HCT116 (cell line): Measurements from ENCODE around the gene ZNF280C. TPM values are rescaled to one million over a fixed set of nuclear protein-coding genes. Genes with fewer than 3 reads are reported as not detected.

ENCODE experiments used
- ATAC-seq: fragments of 200-7000 bp; cut with Tn5 transposase; 2 replicates; pipeline ENCODE4 v1.9.1; 2020; ENCODE audit warnings: mild to moderate bottlenecking, moderate library complexity
- BruUV-seq: library from RNA; stranded (reverse); fragments of 400-500 nt; replicated peaks from 2 replicates; lab custom pipeline; 2021; lab: Mats Ljungman, UMichigan
- CTCF ChIA-PET: fragments of 300-600 bp; sonication (Branson Sonifier 250); formaldehyde crosslinking; loops from one replicate; lab custom pipeline; 2021; ENCODE audit warnings: antibody characterized with exemption; lab: Charles Lee
- POLR2A ChIA-PET: fragments of 300-600, 350-600 bp; sonication (Branson Sonifier 250); formaldehyde crosslinking; loops from one replicate; lab custom pipeline; 2021; ENCODE audit warnings: antibody characterized with exemption; lab: Charles Lee
- RAD21 ChIA-PET, 2 experiments: fragments of 300-600 bp; sonication (Branson Sonifier 250); formaldehyde crosslinking; loops; one replicate each; lab custom pipeline; 2023; ENCODE audit warnings: low total read pairs in 2 of 2; ENCODE audit not compliant: uncharacterized antibody in 2 of 2, unreplicated experiment in 2 of 2, low non-redundant PET in 1 of 2; lab: Charles Lee
- DNase-seq: peaks from one replicate; pipeline ENCODE4 v3.0.0-alpha.2; 2010; ENCODE audit warnings: low read depth, low spot score
- H2AFZ ChIP-seq: fragments of 200-600 bp; shearing (Covaris generic), sonication (generic); 2 replicates; pipeline ENCODE4 v1.6.1; 2017; ENCODE audit warnings: low read depth, mixed run types, mixed read lengths, antibody characterized with exemption, low read length; ENCODE audit not compliant: poor library complexity, severe bottlenecking
- H3K27ac ChIP-seq: 2 replicates; pipeline ENCODE4 v1.5.1; 2012; ENCODE audit warnings: low read depth, low read length
- H3K27me3 ChIP-seq: fragments of 200-600 bp; sonication (generic); 2 replicates; pipeline ENCODE4 v1.6.1; 2016; ENCODE audit warnings: mixed run types, low read length, mixed read lengths; ENCODE audit not compliant: insufficient read depth
- H3K36me3 ChIP-seq, 2 experiments: fragments of 200-500 bp in 1 of 2; fragments of 200-600 bp in 1 of 2; sonication (Bioruptor generic) in 1 of 2; sonication (generic) in 1 of 2; 2 replicates each; pipeline versions ENCODE4 v1.5.1 to v1.6.1; 2014 to 2016; ENCODE audit warnings: low read length in 2 of 2, inconsistent platforms in 1 of 2, mixed read lengths in 1 of 2, mixed run types in 1 of 2; ENCODE audit not compliant: insufficient read depth in 2 of 2, control insufficient read depth in 1 of 2
- H3K4me1 ChIP-seq, 2 experiments: fragments of 200-600 bp in 1 of 2; sonication (generic) in 1 of 2; 2 replicates each; pipeline versions ENCODE4 v1.5.1 to v1.6.1; 2012 to 2017; ENCODE audit warnings: low read length in 2 of 2, inconsistent platforms in 1 of 2, mild to moderate bottlenecking in 1 of 2, mixed read lengths in 1 of 2, mixed run types in 1 of 2, moderate library complexity in 1 of 2; ENCODE audit not compliant: insufficient read depth in 2 of 2, control insufficient read depth in 1 of 2
- H3K4me2 ChIP-seq: fragments of 200-600 bp; sonication (generic); 2 replicates; pipeline ENCODE4 v1.6.1; 2017; ENCODE audit warnings: mixed run types, low read length, mixed read lengths
- H3K4me3 ChIP-seq, 2 experiments: fragments of 200-600 bp in 1 of 2; sonication (generic) in 1 of 2; replicated peaks in 1 of 2; 2 replicates each; pipeline ENCODE4 v1.5.1; 2011 to 2016; ENCODE audit warnings: low read length in 2 of 2, control low read depth in 1 of 2, low read depth in 1 of 2, mild to moderate bottlenecking in 1 of 2, mixed read lengths in 1 of 2, mixed run types in 1 of 2
- H3K79me2 ChIP-seq: fragments of 200-600 bp; sonication (generic); 2 replicates; pipeline ENCODE4 v1.6.1; 2017; ENCODE audit warnings: mild to moderate bottlenecking, mixed run types, low read length, moderate library complexity, mixed read lengths; ENCODE audit not compliant: insufficient read depth
- H3K9ac ChIP-seq: fragments of 200-600 bp; sonication (generic); 2 replicates; pipeline ENCODE4 v1.6.1; 2016; ENCODE audit warnings: low read length, mixed read lengths
- H3K9me2 ChIP-seq: fragments of 200-600 bp; sonication (generic), shearing (Covaris generic); 2 replicates; pipeline ENCODE4 v1.6.1; 2017; ENCODE audit warnings: mixed run types, mild to moderate bottlenecking, moderate library complexity; ENCODE audit not compliant: insufficient read depth
- H3K9me3 ChIP-seq, 2 experiments: fragments of 200-500 bp in 1 of 2; fragments of 200-600 bp in 1 of 2; sonication (Bioruptor generic) in 1 of 2; sonication (generic) in 1 of 2; 2 replicates each; pipeline ENCODE4 v1.6.1; 2014 to 2017; ENCODE audit warnings: low read length in 2 of 2, mixed read lengths in 2 of 2, inconsistent platforms in 1 of 2, low read depth in 1 of 2, mild to moderate bottlenecking in 1 of 2, mixed run types in 1 of 2, moderate library complexity in 1 of 2; ENCODE audit not compliant: control insufficient read depth in 1 of 2, insufficient read depth in 1 of 2
- H4K20me1 ChIP-seq: fragments of 200-600 bp; sonication (generic), shearing (Covaris generic); 2 replicates; pipeline ENCODE4 v1.6.1; 2017; ENCODE audit warnings: mixed run types, mild to moderate bottlenecking, moderate library complexity; ENCODE audit not compliant: insufficient read depth
- CEBPB ChIP-seq: IDR thresholded peaks from 2 replicates; pipeline ENCODE4 v1.6.1; 2012; ENCODE audit warnings: low read depth
- EGR1 ChIP-seq: IDR thresholded peaks from 2 replicates; pipeline ENCODE4 v1.6.1; 2012; ENCODE audit warnings: low read depth
- ELF1 ChIP-seq: IDR thresholded peaks from 2 replicates; pipeline ENCODE4 v1.6.1; 2012; ENCODE audit warnings: low read depth, borderline replicate concordance
- FOSL1 ChIP-seq: IDR thresholded peaks from 2 replicates; pipeline ENCODE4 v1.6.1; 2012; ENCODE audit warnings: low read depth
- POLR2A ChIP-seq: IDR thresholded peaks from 2 replicates; pipeline ENCODE4 v1.7.0; 2011; ENCODE audit warnings: borderline replicate concordance; ENCODE audit not compliant: insufficient read depth, insufficient read length; ENCODE audit errors: extremely low read depth
- RAD21 ChIP-seq: IDR thresholded peaks from 2 replicates; pipeline ENCODE4 v1.6.1; 2012; ENCODE audit warnings: low read depth, mild to moderate bottlenecking
- SIN3A ChIP-seq: IDR thresholded peaks from 2 replicates; pipeline ENCODE4 v1.6.1; 2012; ENCODE audit warnings: low read depth
- SP1 ChIP-seq: IDR thresholded peaks from 2 replicates; pipeline ENCODE4 v1.6.1; 2012; ENCODE audit warnings: low read depth
- SRF ChIP-seq: IDR thresholded peaks from 2 replicates; pipeline ENCODE4 v1.6.1; 2012; ENCODE audit warnings: low read depth
- TCF7L2 ChIP-seq: IDR thresholded peaks from 2 replicates; pipeline ENCODE4 v1.7.0; 2011; ENCODE audit warnings: borderline replicate concordance, inconsistent platforms; ENCODE audit not compliant: insufficient read depth, insufficient read length; ENCODE audit errors: extremely low read depth
- intact Hi-C: fragments of 100-400 bp; cut with micrococcal nuclease; formaldehyde crosslinking; loops from 2 replicates; pipeline ENCODE4 v1.10.0; 2022
- total RNA-seq: library from RNA; stranded (reverse); gene quantifications from one replicate; pipeline ENCODE4 v1.2.1, GENCODE V29; 2021; ENCODE audit not compliant: unreplicated experiment
- TF ChIP-seq, protein P1 (sequence below): IDR thresholded peaks from 2 replicates; pipeline ENCODE4 v1.6.1; 2012
- TF ChIP-seq, protein P2 (sequence below), 3 experiments: fragments of 200-600 bp in 1 of 3; sonication (generic) in 1 of 3; IDR thresholded peaks in 2 of 3; conservative IDR thresholded peaks in 1 of 3; 2 replicates each; pipeline ENCODE4 v1.5.1; 2012 to 2017; ENCODE audit warnings: low read depth in 2 of 3, low read length in 2 of 3, antibody characterized with exemption in 1 of 3, borderline replicate concordance in 1 of 3, control low read depth in 1 of 3, mild to moderate bottlenecking in 1 of 3, mixed read lengths in 1 of 3, mixed run types in 1 of 3, moderate library complexity in 1 of 3; ENCODE audit not compliant: insufficient read depth in 1 of 3
- TF ChIP-seq, protein P3 (sequence below): IDR thresholded peaks from 2 replicates; pipeline ENCODE4 v1.6.1; 2012; ENCODE audit warnings: low read depth
- TF ChIP-seq, protein P4 (sequence below): IDR thresholded peaks from 2 replicates; pipeline ENCODE4 v1.6.1; 2011; ENCODE audit warnings: mild to moderate bottlenecking, low read length, moderate library complexity; ENCODE audit not compliant: insufficient replicate concordance; ENCODE audit errors: extremely low read depth
- TF ChIP-seq, protein P5 (sequence below): IDR thresholded peaks from 2 replicates; pipeline ENCODE4 v1.6.1; 2012

ZNF280C gene
- total RNA-seq, 1 experiment from 2014 or later, result 12.3 TPM

DNA sequence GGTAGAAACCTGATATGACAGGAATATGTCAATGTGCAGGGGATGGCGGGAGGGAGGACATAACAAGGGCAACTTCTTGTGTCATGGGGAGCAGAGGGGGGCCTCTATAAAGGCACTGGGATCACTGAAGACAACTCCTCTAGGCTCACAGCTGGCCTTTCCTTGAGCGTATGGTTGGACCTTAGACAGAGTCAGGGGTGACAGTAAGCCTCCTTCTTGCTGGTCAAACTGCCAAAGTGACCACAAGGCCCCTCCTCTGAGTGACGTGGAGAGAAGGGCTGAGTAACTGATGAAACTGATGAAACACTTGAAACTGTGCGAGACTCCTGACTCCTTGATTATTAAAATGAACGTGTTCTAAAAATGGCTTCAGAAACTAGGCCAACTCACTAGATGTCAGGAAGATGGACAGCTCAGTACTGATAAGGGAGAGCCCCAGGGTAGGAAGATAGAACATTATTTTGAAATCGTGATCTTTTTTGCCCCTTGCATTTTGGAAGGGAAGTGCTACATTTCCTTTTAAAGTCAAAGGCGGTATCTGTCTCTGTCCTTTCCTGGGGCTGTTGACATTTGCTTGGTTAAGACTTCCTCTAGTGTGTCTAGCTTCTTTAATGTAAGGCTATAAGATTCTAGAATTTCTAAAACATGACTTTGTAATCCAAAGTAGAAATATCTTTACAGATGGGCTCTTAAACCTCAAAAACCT is 95.4 kb downstream of the ZNF280C start:
- H3K4me2 ChIP-seq, result no peak overlapping the region

More for the DNA sequence above, 95.4 kb downstream of the ZNF280C start:
- RAD21 ChIA-PET, result no interaction called here
- Histone ChIP-seq H4K20me1 (no peaks in the 10 kb centered on the region), H2AFZ (no peak overlapping the region), H3K9me2 (no peaks in the 10 kb centered on the region), H3K36me3 (no peaks in the 10 kb centered on the region), H3K9me3 (no peaks in the 10 kb centered on the region), H3K4me1 (0 out of 4 replicates have a peak, but pooled peaks cover 0 to 9% of the 10 kb centered on the region in 2 experiments), H3K4me3 (no peak overlapping the region), H3K79me2 (no peaks in the 10 kb centered on the region), H3K27me3 (no peaks in the 10 kb centered on the region), H3K27ac (no peak overlapping the region), H3K9ac (no peak overlapping the region)
- BruUV-seq, result no TSS peak
- POLR2A ChIA-PET, result interaction anchor here (0.6 to 1.9 kb wide), 2 partner anchors 8 to 52 kb away, joined by 4 to 8 read pairs; partner anchors contain the start of gene AIFM1
- ATAC-seq (no peak), DNase-seq (no peak)
- intact Hi-C loops, result no loop called here
- CTCF ChIA-PET, result no interaction called here
- no peak for TF ChIP-seq SRF
- TF ChIP-seq, protein P1, sequence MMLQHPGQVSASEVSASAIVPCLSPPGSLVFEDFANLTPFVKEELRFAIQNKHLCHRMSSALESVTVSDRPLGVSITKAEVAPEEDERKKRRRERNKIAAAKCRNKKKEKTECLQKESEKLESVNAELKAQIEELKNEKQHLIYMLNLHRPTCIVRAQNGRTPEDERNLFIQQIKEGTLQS, result no peak
- TF ChIP-seq FOSL1, result no peak
- no peak for TF ChIP-seq RAD21
- TF ChIP-seq, protein P2, sequence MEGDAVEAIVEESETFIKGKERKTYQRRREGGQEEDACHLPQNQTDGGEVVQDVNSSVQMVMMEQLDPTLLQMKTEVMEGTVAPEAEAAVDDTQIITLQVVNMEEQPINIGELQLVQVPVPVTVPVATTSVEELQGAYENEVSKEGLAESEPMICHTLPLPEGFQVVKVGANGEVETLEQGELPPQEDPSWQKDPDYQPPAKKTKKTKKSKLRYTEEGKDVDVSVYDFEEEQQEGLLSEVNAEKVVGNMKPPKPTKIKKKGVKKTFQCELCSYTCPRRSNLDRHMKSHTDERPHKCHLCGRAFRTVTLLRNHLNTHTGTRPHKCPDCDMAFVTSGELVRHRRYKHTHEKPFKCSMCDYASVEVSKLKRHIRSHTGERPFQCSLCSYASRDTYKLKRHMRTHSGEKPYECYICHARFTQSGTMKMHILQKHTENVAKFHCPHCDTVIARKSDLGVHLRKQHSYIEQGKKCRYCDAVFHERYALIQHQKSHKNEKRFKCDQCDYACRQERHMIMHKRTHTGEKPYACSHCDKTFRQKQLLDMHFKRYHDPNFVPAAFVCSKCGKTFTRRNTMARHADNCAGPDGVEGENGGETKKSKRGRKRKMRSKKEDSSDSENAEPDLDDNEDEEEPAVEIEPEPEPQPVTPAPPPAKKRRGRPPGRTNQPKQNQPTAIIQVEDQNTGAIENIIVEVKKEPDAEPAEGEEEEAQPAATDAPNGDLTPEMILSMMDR (IDR thresholded peaks at IDR 0.05 in 2 of 3, conservative IDR thresholded peaks at IDR 0.05 in 1 of 3; ENCODE audit: borderline replicate concordance in 1 of 3, insufficient read depth in 1 of 3, low read depth in 2 of 3, low read length in 2 of 3), result no peak
- TF ChIP-seq, protein P3, sequence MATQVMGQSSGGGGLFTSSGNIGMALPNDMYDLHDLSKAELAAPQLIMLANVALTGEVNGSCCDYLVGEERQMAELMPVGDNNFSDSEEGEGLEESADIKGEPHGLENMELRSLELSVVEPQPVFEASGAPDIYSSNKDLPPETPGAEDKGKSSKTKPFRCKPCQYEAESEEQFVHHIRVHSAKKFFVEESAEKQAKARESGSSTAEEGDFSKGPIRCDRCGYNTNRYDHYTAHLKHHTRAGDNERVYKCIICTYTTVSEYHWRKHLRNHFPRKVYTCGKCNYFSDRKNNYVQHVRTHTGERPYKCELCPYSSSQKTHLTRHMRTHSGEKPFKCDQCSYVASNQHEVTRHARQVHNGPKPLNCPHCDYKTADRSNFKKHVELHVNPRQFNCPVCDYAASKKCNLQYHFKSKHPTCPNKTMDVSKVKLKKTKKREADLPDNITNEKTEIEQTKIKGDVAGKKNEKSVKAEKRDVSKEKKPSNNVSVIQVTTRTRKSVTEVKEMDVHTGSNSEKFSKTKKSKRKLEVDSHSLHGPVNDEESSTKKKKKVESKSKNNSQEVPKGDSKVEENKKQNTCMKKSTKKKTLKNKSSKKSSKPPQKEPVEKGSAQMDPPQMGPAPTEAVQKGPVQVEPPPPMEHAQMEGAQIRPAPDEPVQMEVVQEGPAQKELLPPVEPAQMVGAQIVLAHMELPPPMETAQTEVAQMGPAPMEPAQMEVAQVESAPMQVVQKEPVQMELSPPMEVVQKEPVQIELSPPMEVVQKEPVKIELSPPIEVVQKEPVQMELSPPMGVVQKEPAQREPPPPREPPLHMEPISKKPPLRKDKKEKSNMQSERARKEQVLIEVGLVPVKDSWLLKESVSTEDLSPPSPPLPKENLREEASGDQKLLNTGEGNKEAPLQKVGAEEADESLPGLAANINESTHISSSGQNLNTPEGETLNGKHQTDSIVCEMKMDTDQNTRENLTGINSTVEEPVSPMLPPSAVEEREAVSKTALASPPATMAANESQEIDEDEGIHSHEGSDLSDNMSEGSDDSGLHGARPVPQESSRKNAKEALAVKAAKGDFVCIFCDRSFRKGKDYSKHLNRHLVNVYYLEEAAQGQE, result no peak
- TF ChIP-seq EGR1, result no peak
- TF ChIP-seq, protein P4, sequence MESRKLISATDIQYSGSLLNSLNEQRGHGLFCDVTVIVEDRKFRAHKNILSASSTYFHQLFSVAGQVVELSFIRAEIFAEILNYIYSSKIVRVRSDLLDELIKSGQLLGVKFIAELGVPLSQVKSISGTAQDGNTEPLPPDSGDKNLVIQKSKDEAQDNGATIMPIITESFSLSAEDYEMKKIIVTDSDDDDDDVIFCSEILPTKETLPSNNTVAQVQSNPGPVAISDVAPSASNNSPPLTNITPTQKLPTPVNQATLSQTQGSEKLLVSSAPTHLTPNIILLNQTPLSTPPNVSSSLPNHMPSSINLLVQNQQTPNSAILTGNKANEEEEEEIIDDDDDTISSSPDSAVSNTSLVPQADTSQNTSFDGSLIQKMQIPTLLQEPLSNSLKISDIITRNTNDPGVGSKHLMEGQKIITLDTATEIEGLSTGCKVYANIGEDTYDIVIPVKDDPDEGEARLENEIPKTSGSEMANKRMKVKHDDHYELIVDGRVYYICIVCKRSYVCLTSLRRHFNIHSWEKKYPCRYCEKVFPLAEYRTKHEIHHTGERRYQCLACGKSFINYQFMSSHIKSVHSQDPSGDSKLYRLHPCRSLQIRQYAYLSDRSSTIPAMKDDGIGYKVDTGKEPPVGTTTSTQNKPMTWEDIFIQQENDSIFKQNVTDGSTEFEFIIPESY, result no peak
- TF ChIP-seq CEBPB, result no peak
- no peak for TF ChIP-seq SP1
- TF ChIP-seq ELF1, result no peak
- no peak for TF ChIP-seq SIN3A
- no peak for TF ChIP-seq POLR2A
- no peak for TF ChIP-seq TCF7L2
- TF ChIP-seq, protein P5, sequence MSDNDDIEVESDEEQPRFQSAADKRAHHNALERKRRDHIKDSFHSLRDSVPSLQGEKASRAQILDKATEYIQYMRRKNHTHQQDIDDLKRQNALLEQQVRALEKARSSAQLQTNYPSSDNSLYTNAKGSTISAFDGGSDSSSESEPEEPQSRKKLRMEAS, result no peak
